Stimulated activated CD8-positive, alpha-beta memory T cell treated with anti-CD3 and anti-CD28 coated beads, Interleukin-12 subunit alpha, Interleukin-12 subunit beta, amount 100 ng/mL, for 24 hours (primary cell): ENCODE data around the gene ANTXR1.
"Not testable (repeated sequence)": the region's sequence is repeated elsewhere in the genome, so short reads cannot be mapped to it uniquely, and the experiment has no call there.

Source experiments
- DNase-seq: peaks from one replicate; pipeline ENCODE4 v3.0.0-alpha.2; 2020; ENCODE audit errors: extremely low read depth

The ANTXR1 gene

DNA sequence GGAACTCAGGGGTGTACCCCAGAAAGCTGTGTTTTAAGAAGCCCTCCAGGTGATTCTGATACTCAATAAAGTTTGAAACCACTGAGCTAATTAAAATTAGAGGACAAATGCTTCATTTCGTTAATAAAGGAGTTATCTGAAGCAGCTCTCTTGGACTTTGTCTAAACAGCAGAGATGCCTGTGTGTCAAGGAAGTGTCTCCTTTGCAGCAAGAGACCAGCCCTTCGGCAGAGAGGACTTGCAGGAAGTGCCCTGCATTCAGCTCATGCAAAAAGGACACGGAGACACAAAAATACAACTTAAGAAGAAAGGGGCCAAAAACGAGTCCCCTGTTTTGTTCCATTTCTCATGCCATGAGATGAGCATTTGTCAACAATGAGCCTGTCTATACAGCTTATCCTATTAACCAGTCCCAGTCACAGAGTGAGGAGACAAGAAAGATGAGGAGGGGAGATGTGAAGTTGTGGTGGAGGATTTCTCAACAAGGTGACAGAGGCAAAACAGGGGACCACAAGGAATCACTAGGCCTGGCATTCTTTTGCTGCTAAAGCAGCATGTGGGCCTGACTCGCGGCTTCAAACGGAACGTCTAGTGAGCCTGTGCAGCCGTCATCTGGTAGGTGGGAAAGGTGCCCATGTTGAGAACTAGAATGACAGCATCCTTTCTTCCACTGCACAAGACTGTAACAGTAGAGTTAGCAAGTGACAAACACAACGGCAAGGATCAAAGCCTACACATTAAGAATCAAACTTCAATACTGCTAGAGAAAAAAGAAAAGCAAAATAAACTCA is 152.3 kb downstream of the ANTXR1 start:
- DNase-seq = no peak

DNA sequence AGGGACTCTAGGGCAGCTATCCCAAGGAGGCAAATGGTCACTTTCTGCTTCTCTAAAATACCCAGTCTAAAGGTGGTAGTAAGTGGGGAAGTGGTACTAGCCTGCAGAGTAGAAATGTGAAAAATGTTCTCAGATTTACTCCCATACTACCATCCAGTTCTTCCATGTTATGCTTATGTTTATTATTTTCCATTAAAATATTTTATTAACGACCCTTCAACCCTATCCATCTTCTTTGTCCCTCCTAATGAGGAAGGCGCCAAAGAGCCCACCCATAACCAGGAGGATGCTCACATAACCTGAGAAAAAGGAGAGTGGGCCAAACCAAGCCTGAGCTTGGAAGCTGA is 153.5 kb downstream of the ANTXR1 start:
- no peak for DNase-seq

DNA sequence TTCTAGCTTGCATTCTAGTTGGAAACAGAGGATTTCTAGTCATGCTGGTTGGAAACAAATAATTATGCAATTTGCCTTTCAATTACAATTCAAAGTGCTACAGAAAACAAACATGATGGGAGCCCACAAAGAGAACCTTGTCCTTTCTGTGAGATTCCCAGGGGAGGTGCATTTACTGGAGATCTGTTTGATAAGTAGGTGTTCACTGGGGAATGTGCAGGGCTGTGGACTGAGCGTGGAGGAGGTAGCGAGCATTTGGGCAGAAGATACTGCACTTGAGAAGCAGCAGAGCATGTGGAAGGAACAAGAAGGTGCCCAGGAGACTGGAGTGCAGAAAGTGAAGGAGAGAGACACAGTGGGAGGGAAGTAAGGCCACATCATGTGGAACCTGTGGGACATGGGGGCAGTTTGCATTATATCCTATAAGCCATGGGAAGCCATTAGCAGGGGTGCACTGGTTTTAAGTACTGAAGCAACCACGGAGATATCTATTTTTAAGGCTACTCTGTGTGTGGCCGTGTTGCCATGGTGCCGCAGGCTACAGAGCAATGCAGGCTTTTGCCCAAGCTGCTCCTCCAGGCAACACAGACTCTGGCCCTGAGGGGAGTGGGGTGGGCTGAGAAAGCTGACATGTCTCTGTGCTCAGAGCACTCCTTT is 154.0 kb downstream of the ANTXR1 start:
- no peak for DNase-seq

DNA sequence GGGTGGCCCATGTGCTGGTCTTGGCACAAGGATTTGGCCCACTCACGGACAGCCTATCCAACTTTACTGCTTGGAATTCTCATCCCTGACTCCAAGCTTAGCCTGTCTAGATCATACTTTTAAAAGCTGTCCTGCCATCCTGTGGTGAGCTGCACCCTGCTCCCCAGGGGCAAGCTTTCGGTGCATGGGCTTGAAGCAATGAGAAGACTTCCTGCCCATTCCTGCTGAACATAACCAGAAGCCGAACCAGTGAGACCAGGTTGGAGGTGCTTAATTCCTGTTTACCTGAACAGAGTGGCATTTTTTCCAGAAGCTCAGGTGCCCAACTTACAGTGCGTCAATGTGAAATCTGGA is 154.5 kb downstream of the ANTXR1 start:
- DNase-seq = no peak

DNA sequence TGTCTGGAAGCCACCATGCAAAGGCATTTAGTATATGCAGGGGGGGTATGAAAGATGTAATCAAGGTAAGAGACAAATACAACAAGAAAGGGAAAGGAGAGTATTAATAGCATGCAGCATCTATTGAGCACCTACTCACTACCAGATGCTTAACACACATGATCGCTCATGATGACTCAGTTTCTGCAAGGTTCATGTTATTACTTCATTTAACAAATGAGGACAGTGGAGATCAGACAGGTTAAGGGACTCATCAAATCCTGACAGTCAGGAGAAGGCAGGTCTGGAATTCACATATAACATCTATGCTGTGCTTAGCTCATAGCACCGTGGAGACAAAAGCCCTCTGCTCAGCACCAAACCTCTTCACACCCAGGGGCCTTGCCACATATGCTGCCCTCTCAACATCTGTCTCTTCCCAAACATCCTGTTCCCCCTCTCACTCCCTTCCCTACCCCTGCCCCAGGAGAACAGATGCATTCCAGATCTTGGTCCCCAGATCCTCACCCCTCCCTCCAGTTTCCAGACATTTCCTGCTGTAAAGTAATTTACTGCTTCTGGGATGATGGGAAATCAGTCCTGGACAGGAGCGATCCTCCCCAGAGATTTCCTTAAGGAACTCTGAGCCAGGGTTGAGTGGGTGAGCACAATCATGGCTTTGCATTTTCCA is 155.3 kb downstream of the ANTXR1 start:
- no peak for DNase-seq

DNA sequence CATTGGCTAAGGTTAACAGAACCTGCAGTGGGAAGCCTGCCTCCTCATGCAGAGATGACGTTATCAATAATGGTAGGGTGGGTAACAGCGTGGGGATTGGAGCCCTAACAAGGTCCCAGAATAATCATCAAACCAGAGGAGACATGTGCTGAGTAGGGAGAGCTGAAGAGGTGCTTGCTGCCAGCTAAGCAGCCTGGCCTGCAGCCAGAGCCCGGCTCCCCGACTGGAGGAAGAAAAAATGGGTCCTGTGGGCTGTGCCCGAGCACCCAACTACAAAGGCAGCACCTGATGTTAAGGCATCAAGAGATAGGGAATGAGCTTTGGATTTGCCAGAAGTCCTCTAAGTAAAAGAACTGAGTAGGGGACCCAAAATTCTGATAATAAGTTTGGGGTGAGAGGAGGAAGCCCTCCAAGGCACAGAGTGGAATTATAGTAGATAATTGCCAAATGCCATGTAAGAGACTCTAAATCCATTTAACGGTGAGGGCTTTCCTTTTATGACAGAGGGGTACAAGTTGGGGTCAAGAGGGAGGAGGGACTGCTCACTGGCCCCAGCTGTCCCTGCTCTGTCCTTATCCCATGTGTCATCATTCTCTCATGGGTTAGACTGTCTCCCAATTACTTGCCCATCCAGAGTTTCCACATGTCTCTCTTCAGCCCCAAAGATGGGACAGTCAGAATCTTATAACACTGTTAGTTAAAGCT is 156.1 kb downstream of the ANTXR1 start:
- no peak for DNase-seq

DNA sequence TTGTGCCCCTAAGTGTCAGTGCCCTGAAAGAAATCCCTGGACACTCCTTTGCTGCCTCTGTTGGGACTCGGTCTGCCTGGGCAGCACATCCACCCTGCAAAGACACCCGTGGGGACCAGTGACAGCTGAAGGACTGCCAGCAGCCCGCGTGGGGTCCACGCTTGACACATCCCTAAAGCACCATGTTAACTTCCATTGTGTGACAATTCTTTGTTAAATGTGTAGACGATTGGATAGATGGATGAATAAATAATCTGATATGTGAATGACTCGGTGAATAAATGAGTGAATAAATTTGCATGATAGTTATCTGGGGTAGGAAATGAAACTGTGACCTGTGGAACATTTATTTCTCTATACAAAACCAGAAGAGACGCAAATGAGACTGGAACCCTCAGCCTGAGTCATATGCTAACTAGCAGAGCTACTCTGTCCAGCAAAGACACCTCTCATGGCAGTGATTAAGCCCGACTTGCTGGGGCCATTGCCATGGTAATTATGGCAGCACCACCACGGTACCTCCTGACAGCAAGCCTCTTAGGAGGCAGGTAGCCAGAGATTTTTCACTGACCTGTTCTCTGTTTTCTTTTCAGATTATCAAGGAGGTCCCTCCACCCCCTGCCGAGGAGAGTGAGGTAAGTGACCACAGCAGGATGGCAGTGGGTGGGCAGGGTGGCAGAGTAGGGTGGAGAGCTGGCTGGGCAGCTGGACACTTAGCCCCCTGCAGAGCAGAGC is 156.8 kb downstream of the ANTXR1 start:
- no peak for DNase-seq

DNA sequence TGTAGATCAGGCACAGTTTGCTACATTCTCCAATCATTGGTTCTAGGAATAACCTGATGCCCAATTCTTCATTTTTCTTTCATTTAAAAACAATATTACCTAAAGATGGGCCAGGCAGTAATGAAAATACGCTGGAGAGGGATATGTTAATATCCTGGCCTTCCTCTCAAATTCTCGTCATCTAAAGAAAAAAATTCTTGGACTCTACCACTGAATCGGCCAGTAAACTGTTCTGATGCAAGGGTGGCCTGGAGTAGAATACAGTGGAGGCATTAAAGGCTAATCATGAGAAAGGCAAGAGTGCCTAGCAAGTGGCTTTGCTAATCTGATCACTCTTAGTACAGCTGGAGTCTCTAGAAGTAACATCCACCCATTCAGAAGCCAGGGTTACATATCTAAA is 157.7 kb downstream of the ANTXR1 start:
- DNase-seq = no peak

DNA sequence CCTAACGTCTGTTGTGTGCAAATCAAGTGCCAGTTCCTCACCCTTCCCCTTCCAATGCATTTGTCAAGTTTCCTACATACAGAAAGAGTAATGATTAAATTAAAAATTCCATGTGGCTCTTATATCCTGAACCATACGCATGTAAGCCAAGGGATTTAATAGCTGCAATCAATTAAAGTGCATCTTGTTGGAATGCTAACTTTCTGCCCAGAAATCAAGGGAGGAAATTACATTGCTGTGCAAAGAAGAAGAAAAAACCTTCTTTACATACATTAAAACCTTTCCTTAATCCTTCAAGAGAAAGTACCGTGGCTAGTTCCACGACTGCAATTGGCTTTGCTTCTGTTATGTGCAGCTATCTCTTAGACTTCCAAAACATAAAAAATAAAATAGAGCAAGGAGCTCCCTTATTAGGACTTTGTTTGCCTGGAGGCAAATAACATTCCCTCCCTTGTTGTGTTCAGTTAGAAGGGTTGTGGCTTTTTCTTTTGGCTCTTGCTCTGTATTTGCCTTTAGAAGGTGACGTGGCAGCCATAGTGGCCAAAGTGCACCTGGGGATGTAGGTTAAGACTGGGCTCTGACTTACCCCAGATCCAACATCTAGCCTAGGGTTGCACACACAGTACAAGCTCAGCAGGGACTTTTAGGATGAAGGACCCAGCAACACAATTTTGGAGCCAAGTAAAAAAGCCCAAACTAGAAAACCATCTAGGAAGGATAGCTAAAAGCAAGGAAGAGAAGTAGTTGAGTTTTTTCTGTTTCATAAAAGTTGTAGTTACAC is 158.3 kb downstream of the ANTXR1 start:
- no peak for DNase-seq

DNA sequence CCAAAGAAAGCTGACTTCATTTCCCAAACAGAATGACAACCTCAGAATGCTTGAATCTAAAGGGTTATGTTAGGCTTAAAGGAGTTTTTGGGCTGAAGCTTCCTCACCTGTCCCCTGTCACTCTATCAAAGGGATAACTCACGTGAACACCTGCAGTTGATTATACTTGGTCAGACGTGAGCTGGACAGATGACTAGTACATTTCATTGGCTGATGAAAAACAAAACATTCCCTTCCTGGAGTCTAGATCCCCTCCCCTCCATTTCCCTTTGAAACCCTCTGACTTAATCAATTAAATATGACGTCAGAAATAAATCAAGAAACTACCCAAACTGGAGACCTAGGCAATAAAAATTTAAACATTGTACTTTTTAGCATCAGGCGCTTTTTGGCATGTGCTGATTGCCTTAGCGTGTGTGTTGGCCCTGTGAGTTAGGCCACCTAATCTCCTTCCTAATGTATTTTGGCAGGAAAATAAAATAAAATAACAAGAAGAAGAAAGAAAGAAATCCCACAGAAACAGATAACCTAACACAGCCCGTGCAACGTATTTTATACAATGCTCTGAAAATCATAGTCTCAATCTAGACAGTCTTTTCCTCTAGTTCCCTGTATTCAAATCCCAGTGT is 159.0 kb downstream of the ANTXR1 start:
- DNase-seq = no peak

DNA sequence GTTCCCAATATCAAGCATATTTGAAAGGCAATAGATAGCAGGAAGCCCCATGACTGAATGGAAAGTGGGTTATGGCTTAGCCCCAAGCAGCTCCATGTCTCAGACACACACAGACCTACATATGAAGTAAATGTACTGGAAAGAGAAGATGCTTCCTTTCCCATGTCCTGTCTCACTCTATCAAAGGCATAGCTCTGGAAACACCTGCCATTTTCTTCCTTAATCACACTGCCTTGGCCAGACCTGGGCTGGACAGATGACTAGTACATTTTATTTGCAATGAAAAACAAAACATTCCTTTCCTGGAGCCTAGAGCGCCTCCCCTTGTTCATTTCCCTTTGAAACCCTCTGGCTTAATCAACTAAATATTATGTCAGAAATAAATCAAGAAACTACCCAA is 160.7 kb downstream of the ANTXR1 start:
- no peak for DNase-seq

DNA sequence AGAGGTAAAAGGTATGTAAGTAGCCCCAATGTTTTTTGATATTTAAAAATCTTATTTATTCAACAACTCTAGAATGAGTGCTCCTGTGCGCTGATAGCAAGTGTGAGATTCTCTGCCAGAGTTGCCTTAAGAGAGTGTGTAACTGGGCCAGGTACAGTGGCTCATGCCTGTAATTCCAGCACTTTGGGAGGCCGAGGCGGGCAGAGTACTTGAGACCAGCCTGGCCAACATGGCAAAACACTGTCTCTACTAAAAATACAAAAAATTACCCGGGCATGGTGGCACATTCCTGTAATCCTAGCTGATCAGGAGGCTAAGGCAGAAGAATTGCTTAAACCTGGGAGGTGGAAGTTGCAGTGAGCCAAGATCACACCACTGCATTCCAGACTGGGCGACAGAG is 161.2 kb downstream of the ANTXR1 start:
- not testable (repeated sequence) for DNase-seq

DNA sequence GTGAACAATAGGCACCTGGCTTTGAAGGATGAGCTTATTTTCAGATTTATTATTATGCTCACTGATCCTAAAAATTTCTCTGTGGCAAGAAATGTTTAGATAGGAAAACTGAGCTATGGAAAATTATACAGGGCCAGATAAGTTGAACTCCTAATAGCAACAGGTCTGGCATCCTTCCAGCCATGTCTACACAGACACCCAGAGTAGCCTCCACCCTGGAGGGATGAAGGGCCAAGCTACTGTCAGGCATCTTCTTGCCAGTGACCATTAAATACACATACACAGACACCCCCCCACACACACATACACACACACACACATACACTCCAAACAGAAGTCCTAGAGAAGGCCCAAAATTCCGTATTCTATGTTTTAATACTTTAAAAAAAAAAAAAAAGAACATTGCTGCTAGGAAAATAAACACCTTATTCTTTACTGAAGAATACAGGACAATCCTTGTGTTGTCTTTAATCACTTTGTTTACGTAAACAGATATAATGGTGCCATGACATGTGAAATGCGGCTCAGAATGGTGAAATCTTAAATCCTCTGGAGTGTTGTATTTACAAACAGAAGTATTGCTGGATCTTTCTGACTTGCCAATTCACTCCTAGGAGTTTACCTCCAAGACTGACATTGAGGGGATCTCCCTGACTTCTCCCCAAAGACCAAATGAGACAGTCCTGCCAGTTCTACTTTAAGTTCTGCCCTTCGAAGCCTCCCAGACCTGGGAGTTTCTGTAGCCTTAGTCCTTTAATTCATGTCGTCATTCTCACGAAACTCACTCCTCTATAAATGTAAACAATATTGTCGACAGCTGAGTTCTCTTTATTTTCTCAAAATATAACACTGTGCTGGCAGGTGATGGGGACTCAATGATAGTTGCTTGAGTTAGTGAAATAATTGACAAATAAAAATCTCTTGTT is 163.1 kb downstream of the ANTXR1 start:
- no peak for DNase-seq

DNA sequence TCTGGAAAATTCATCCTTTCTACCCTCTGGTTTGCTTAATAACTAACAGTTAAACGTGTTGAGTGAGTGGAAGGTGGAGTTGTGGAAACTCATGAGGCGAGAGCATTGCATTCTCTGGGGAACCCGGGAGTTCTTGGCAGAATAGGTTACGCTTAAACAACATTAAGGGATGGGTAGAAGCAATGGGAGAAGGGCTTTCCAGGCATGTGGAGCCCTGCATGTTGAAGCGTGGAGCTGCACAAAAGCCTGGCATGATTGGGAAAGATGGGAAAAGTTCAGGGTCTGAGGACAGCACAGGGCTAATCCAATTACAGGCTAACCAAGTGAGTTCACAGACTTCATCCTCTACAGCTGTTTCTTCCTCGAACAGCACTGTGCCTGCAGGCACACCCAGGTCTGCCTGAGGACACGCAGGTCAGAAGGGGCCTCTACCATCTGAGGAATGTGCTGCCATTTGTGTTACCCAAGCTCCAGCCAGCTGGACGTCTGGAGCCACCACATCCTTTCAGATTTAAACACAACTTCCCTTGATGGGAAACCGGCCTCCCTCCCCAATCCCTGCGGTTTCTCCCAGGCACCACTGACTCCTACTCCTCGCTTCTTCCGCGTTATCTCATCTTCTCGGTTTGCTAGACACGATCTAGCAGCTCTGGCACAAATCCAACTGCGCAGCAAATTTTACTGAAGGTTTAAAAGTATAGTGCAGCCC is 164.2 kb downstream of the ANTXR1 start:
- DNase-seq = no peak

DNA sequence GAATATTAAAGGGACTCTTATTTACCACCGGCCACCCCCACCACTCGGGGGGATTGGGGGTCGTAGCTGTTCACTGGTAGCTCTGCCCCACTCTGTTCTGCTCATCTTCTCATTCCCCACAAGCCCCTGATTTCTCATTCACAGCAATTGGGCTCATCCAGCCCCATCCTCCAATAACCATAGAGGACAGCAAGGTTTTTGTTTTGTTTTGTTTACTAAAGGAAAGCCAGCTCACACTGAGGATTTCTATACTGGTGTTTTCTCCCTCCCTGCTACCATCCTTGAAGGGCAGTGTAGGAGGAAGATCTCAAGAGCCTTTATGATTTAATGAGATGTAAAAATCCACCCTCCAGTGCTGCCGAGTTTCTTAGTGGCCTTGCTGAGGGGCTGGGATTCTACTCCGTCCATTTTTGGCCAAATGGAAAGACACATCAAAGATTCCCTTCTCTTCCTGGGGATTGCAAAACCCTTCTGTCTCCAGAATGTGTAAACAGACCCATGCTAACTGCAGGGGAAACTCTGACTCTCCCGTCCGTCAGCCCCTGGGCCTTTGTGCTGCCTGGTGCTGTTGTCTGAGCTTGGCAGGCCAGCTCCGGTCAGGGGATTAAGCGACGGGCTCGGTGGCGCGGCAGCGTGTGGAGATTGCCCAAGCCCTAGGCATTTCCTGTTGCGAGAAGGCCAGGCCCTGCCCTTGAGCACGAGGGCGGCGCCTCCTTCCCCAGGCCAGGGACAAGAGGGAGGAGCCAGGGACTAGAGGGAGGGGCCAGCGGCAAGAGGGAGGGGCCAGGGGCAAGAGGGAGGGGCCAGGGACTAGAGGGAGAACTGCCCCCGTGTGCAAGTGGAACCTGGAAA is 165.0 kb downstream of the ANTXR1 start:
- no peak for DNase-seq

DNA sequence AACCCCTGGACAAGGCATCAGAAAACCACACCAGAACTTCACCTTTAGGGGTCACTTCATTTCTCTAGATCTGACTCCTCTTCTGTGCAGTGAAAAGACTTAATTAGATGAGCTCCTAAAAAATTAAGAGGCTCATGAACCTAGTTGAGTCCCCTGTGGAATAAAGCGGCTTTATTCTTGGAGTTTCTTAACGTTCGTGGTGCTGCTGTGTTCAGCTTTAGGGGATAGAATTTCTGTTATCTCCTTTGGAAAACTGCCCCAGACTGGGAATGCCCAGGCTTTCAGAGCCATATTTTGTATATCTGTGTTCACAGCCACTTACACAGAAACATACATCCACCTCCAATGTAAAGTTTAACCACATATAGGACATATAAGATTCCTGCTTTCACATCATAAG is 165.8 kb downstream of the ANTXR1 start:
- no peak for DNase-seq

DNA sequence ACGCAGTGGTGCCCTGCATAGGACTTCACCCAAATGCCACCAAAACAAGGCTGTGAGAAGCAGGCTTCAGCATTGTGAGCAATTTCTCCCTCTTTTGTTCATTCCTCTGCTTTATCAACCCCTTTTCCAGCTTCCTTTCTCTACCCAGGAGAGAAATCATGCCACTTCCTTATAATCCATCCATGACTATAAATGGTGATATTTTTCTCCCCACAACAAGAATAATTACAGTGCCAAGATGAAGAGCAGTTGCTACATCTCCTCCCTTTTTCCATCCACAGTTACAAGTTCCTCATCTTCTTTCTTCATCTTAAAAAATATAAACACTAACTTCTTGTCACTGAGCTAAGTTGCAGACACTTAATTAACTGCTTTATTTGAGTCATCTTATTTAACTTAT is 167.2 kb downstream of the ANTXR1 start:
- no peak for DNase-seq

DNA sequence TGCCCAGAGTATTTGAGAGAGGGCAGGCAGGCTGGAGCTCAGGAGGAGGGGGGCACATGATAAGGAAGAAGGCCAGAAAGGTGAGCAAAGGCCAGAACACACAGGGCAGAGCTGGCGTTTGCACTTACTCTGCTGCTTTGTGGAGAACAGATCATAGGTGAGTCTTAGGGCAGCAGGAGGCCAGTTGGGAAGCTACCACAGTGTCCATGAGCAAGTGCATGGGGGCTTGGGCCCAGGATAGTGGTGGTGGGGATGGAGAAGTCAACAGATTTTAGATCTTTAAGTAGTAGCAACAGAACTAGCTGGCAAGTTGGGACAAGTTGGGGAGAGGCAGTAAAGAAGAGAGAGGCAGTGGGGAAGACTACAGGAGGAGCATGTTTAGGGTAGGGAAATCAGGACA is 168.0 kb downstream of the ANTXR1 start:
- DNase-seq = no peak
